Measurements from ENCODE around the gene FOXF1. TPM values are rescaled to one million over a fixed set of nuclear protein-coding genes. Genes with fewer than 3 reads are reported as not detected.

The FOXF1 gene
- 21.8 and 39.0 TPM in 2 replicates for total RNA-seq

DNA sequence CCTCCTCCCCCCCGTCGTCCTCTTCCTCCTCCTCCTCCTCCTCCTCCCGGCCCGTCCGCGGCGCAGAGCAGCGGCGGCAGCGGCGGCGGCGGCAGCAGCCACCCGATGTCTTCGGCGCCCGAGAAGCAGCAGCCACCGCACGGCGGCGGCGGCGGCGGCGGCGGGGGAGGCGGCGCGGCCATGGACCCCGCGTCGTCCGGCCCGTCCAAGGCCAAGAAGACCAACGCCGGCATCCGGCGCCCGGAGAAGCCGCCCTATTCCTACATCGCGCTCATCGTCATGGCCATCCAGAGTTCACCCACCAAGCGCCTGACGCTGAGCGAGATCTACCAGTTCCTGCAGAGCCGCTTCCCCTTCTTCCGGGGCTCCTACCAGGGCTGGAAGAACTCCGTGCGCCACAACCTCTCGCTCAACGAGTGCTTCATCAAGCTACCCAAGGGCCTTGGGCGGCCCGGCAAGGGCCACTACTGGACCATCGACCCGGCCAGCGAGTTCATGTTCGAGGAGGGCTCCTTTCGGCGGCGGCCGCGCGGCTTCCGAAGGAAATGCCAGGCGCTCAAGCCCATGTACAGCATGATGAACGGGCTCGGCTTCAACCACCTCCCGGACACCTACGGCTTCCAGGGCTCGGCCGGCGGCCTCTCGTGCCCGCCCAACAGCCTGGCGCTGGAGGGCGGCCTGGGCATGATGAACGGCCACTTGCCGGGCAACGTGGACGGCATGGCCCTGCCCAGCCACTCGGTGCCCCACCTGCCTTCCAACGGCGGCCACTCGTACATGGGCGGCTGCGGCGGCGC, at the start of gene FOXF1:
Gene FOXF1, plus strand, starts transcription at position 63 of the 797 bp plus-strand sequence. Its CDS starts 43 bp downstream, at position 106.

DNA sequence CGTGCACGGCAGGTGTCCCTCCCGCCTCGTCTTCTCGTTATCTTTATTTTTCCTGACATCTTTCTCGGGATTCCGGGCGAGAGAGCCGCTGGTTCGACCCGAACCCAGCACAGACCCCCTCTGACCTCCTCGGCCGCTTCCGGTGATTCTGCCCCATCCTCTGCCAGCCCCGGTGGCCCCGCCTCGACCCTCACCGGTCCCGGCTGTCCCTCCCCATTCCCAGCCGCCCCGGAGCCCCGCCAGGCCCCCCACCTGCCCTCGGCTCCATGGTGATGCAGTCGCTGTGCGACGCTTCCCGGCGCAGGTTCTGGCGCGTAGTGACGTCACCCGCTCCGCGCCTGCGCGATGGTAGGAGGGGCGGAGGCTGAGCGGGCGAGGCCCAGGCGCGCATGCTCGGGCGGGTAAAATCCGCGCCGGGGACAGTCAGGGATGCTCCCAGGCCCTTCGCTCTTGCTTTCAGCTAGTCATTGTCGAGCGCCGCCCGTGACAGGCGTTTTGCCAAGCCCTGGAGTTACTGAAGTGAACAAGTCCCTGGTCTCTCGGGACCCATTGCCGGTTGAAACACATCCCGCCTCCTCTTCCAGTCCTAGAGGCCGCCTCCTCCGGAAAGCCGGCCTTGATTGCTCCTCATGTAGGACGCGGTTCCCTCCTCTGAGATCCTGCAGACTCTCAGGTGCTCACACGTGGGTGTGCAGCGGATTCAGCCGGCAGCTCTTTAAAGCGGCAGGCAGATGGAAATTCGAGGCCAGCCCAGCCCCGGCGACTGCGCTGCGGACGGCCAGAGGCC, 44.8 kb downstream of the FOXF1 start, which contains the start of gene MTHFSD:
Gene MTHFSD, minus strand, starts transcription at position 319 of the 787 bp plus-strand sequence. Its CDS starts 51 bp downstream, at position 268.

Other genes starting within 250 kb of the FOXF1 start
- gene MTHFSD, start 44.7 kb downstream of the FOXF1 start, total RNA-seq, result 22.1 and 25.0 TPM in 2 replicates
- 0.66 and 1.0 TPM in 2 replicates for gene FOXC2, start 56.3 kb downstream of the FOXF1 start, total RNA-seq
- 27.1 and 27.3 TPM in 2 replicates for gene FOXL1, start 68.0 kb downstream of the FOXF1 start, total RNA-seq

All from smooth muscle cell of trachea (primary cell).